ENCODE results near the gene TAF6. TPM values are rescaled to one million over a fixed set of nuclear protein-coding genes. Genes with fewer than 3 reads are reported as not detected.
A peak's percentile ranks its signal among the peaks of the same experiment; 100 is the strongest.
"Not testable (repeated sequence)": the region's sequence is repeated elsewhere in the genome, so short reads cannot be mapped to it uniquely, and the experiment has no call there.

Gene TAF6
- total RNA-seq, 1 experiment from 2014 or later, result 47.2 TPM

DNA sequence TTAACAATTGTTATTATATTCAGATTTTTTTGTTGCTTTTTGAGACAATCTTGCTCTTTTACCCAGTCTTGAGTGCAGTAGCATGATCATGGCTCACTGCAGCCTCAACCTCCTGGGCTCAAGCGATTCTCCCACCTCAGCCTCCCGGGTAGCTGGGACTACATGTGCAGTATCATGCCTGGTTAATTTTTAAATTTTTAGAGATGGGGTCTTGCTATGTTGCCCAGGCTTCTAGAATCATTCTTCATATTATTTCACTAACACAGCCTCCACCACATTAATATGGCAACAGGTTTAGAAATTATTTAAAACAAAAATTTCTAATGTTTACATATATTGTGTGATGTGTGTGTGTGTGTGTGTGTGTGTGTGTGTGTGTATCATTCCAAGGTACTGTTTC is 28.1 kb upstream of the TAF6 start:
- Mint-ChIP-seq H3K4me3 (ENCODE audit: unreplicated experiment) (no peak overlapping the region), H3K27me3 (ENCODE audit: insufficient read depth, unreplicated experiment) (no peaks in the 10 kb centered on the region), H3K4me1 (ENCODE audit: insufficient read depth, unreplicated experiment) (peaks cover 11% of the 10 kb centered on the region), H3K36me3 (ENCODE audit: insufficient read depth, unreplicated experiment) (peaks cover 19% of the 10 kb centered on the region), H3K27ac (ENCODE audit: low read depth, unreplicated experiment) (no peak overlapping the region), H3K9me3 (ENCODE audit: unreplicated experiment) (no peaks in the 10 kb centered on the region)
- DNase-seq (ENCODE audit: unreplicated experiment), result no peak
- ChIA-PET POLR2A (interaction anchor here (1.6 to 4.3 kb wide), 2 partner anchors 12 to 46 kb away, joined by 10 to 58 read pairs; partner anchors contain the start of genes AP4M1, MCM7 and TRAPPC14), CTCF (interaction anchor here (0.7 to 1.4 kb wide), 3 partner anchors 14 to 234 kb away, joined by 3 to 15 read pairs (median 4); no protein-coding TSS in a partner anchor)
- no TSS peak for BruUV-seq (replicated peaks)
- TF ChIP-seq, protein P1, sequence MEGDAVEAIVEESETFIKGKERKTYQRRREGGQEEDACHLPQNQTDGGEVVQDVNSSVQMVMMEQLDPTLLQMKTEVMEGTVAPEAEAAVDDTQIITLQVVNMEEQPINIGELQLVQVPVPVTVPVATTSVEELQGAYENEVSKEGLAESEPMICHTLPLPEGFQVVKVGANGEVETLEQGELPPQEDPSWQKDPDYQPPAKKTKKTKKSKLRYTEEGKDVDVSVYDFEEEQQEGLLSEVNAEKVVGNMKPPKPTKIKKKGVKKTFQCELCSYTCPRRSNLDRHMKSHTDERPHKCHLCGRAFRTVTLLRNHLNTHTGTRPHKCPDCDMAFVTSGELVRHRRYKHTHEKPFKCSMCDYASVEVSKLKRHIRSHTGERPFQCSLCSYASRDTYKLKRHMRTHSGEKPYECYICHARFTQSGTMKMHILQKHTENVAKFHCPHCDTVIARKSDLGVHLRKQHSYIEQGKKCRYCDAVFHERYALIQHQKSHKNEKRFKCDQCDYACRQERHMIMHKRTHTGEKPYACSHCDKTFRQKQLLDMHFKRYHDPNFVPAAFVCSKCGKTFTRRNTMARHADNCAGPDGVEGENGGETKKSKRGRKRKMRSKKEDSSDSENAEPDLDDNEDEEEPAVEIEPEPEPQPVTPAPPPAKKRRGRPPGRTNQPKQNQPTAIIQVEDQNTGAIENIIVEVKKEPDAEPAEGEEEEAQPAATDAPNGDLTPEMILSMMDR (IDR thresholded peaks at IDR 0.05; ENCODE audit: unreplicated experiment), result no peak
- intact Hi-C loops (cut with micrococcal nuclease), result no loop called here

GRCh38 chr7:100146350-100146749 is 27.2 kb upstream of the TAF6 start:
- H3K4me3 Mint-ChIP-seq (ENCODE audit: unreplicated experiment); intact Hi-C loops (cut with micrococcal nuclease); H3K27me3 Mint-ChIP-seq (ENCODE audit: insufficient read depth, unreplicated experiment); H3K4me1 Mint-ChIP-seq (ENCODE audit: insufficient read depth, unreplicated experiment); BruUV-seq (replicated peaks); H3K27ac Mint-ChIP-seq (ENCODE audit: low read depth, unreplicated experiment); H3K9me3 Mint-ChIP-seq (ENCODE audit: unreplicated experiment): not testable (repeated sequence)
- ChIA-PET POLR2A (interaction anchor here (0.7 to 4.3 kb wide), 4 partner anchors 13 to 46 kb away, joined by 3 to 58 read pairs (median 4); partner anchors contain the start of genes MBLAC1 and TRAPPC14), CTCF (interaction anchor here (0.7 to 1.4 kb wide), 4 partner anchors 9 to 409 kb away, joined by 3 to 15 read pairs (median 4); no protein-coding TSS in a partner anchor)
- peaks cover 12% of the 10 kb centered on the region for H3K36me3 Mint-ChIP-seq (ENCODE audit: insufficient read depth, unreplicated experiment)
- DNase-seq (ENCODE audit: unreplicated experiment), result peak; percentile 59

DNA sequence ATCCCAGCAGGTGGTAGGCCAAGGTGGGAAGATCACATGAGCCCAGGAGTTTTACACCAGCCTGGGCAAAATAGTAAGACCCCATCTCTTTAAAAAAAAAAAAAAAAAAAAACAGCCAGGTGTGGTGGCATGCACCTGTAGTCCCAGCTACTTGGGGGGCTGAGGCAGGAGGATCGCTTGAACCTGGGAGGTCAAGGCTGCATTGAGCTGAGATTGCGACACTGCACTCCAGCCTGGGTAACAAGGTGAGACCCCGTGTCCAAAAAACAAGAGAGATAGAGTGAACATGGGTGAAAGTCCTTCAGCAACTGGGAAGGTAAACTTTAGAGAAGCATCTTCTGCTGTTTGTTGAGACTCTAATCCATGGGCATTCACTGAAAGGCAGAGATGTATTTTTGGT is 23.3 kb upstream of the TAF6 start:
- DNase-seq (ENCODE audit: unreplicated experiment), result no peak
- TF ChIP-seq, protein P1 (IDR thresholded peaks at IDR 0.05; ENCODE audit: unreplicated experiment), result no peak
- ChIA-PET POLR2A (interaction anchor here (1.0 to 1.9 kb wide), 3 partner anchors 10 to 15 kb away, joined by 3 to 5 read pairs (median 5); no protein-coding TSS in a partner anchor), CTCF (interaction anchor here (1.9 to 5.3 kb wide), 2 partner anchors 10 to 12 kb away, joined by 7 to 34 read pairs; no protein-coding TSS in a partner anchor)
- H3K4me1 Mint-ChIP-seq (ENCODE audit: insufficient read depth, unreplicated experiment), result no peaks in the 10 kb centered on the region
- no peaks in the 10 kb centered on the region for H3K27me3 Mint-ChIP-seq (ENCODE audit: insufficient read depth, unreplicated experiment)
- H3K27ac Mint-ChIP-seq (ENCODE audit: low read depth, unreplicated experiment), result no peak overlapping the region
- H3K9me3 Mint-ChIP-seq (ENCODE audit: unreplicated experiment), result no peaks in the 10 kb centered on the region
- H3K36me3 Mint-ChIP-seq (ENCODE audit: insufficient read depth, unreplicated experiment), result no peaks in the 10 kb centered on the region
- no TSS peak for BruUV-seq (replicated peaks)
- no peak overlapping the region for H3K4me3 Mint-ChIP-seq (ENCODE audit: unreplicated experiment)
- intact Hi-C loops (cut with micrococcal nuclease), result no loop called here

- DNase-seq (ENCODE audit: unreplicated experiment), result no peak
- H3K4me1 Mint-ChIP-seq (ENCODE audit: insufficient read depth, unreplicated experiment), result no peaks in the 10 kb centered on the region
- CTCF ChIA-PET, result interaction anchor here (0.6 to 5.3 kb wide), 3 partner anchors 9 to 34 kb away, joined by 3 to 34 read pairs (median 4); no protein-coding TSS in a partner anchor
Measured at GRCh38 chr7:100141555-100141949, 22.4 kb upstream of the TAF6 start.

More at GRCh38 chr7:100141555-100141949, 22.4 kb upstream of the TAF6 start:
- no peaks in the 10 kb centered on the region for H3K27me3 Mint-ChIP-seq (ENCODE audit: insufficient read depth, unreplicated experiment)
- intact Hi-C loops (cut with micrococcal nuclease), result no loop called here
- POLR2A ChIA-PET, result interaction anchor here (0.9 to 1.9 kb wide), 5 partner anchors 9 to 126 kb away, joined by 3 to 5 read pairs (median 3); partner anchors contain the start of genes AP4M1, MCM7 and ZKSCAN1
- no peaks in the 10 kb centered on the region for H3K9me3 Mint-ChIP-seq (ENCODE audit: unreplicated experiment)
- no peaks in the 10 kb centered on the region for H3K36me3 Mint-ChIP-seq (ENCODE audit: insufficient read depth, unreplicated experiment)
- TF ChIP-seq, protein P1 (IDR thresholded peaks at IDR 0.05; ENCODE audit: unreplicated experiment), result no peak
- BruUV-seq (replicated peaks), result no TSS peak
- H3K27ac Mint-ChIP-seq (ENCODE audit: low read depth, unreplicated experiment), result no peak overlapping the region
- no peak overlapping the region for H3K4me3 Mint-ChIP-seq (ENCODE audit: unreplicated experiment)

Data from MCF 10A (cell line).